ENCODE results near the gene MX2.

DNA sequence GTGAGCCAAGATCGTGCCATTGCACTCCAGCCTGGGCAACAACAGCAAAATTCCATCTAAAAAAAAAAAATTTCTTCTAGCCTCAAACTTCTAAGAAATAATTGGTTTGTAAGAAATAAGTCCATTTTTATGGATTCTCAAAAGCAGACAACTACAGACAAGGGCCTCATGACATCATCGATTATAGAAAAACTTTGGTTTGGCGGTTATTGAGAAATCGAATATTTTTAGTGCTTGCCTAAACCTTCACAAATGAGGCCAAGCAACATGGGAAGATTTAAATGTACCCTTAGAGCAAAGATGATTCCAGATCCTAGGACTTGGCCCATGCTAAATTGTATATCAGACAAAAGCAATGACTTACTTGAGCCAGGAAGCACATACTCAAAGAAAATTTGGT is 36.4 kb downstream of the MX2 start:
- TF ChIP-seq, protein P1, sequence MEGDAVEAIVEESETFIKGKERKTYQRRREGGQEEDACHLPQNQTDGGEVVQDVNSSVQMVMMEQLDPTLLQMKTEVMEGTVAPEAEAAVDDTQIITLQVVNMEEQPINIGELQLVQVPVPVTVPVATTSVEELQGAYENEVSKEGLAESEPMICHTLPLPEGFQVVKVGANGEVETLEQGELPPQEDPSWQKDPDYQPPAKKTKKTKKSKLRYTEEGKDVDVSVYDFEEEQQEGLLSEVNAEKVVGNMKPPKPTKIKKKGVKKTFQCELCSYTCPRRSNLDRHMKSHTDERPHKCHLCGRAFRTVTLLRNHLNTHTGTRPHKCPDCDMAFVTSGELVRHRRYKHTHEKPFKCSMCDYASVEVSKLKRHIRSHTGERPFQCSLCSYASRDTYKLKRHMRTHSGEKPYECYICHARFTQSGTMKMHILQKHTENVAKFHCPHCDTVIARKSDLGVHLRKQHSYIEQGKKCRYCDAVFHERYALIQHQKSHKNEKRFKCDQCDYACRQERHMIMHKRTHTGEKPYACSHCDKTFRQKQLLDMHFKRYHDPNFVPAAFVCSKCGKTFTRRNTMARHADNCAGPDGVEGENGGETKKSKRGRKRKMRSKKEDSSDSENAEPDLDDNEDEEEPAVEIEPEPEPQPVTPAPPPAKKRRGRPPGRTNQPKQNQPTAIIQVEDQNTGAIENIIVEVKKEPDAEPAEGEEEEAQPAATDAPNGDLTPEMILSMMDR (IDR thresholded peaks at IDR 0.05): no peak
- no peak for TF ChIP-seq POLR2A (IDR thresholded peaks at IDR 0.05)

Data from adrenal gland (tissue), 5 donors.